ENCODE measurements around the gene ZCWPW1.
"Not testable (repeated sequence)": the region's sequence is repeated elsewhere in the genome, so short reads cannot be mapped to it uniquely, and the experiment has no call there.

The ZCWPW1 gene

DNA sequence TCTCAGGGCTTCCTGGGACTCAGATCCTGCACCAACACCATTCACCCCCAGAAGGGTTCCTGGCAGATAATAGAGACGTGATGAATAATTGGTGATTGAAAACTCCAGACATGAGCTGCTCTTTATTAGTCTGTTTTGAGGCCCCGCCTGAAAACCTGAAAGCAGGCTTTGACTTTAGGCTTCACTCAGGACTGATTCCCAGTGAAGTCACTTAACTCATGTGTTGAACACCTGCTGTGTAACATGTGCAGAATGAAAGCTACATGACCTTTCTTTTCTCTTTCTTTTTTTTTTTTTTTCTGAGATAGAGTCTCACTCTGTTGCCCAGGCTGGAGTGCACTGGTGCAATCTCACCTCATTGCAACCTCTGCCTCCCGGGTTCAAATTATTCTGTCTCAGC is 26.7 kb upstream of the ZCWPW1 start:
- DNase-seq: no peak

GRCh38 chr7:100453854-100454253 is 25.4 kb upstream of the ZCWPW1 start:
- not testable (repeated sequence) for DNase-seq

DNA sequence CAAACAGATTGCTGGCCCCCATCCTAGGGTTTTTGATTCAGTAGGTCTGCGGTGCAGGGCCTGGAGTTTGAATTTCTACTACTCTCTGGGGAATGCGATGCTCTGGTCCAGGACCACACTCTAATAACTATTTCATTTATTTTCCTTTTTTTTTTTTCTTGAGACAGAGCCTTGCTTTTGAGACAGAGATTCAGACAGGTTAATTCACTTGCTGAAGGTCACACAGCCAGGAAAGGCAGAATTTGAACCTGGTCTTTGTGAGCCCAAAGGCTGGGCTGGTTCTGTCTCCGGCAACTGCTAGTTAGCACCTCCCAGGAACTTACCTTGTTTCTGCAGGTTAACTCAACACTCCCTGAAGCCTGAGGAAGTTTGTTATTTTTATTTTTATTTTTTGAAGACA is 24.0 kb upstream of the ZCWPW1 start:
- DNase-seq: no peak

GRCh38 chr7:100449190-100449795 is 20.8 kb upstream of the ZCWPW1 start:
- no peak for DNase-seq

DNA sequence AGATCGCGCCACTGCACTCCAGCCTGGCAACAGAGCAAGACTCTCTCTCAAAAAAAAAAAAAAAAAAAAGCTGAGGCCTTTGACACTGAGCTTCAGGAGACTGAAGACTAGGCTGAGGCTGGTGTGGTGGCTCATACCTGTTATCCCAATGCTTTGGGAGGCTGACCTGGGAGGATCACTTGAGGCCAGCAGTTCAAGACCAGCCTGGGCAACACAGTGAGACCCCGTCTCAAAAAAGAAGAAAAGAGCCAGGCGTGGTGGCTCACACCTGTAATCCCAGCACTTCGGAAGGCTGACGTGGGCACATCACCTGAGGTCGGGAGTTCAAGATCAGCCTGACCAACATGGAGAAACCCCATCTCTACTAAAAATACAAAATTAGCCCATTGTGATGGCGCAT is 18.9 kb upstream of the ZCWPW1 start:
- not testable (repeated sequence) for DNase-seq

GRCh38 chr7:100446040-100446439 is 17.5 kb upstream of the ZCWPW1 start:
- no peak for DNase-seq

DNA sequence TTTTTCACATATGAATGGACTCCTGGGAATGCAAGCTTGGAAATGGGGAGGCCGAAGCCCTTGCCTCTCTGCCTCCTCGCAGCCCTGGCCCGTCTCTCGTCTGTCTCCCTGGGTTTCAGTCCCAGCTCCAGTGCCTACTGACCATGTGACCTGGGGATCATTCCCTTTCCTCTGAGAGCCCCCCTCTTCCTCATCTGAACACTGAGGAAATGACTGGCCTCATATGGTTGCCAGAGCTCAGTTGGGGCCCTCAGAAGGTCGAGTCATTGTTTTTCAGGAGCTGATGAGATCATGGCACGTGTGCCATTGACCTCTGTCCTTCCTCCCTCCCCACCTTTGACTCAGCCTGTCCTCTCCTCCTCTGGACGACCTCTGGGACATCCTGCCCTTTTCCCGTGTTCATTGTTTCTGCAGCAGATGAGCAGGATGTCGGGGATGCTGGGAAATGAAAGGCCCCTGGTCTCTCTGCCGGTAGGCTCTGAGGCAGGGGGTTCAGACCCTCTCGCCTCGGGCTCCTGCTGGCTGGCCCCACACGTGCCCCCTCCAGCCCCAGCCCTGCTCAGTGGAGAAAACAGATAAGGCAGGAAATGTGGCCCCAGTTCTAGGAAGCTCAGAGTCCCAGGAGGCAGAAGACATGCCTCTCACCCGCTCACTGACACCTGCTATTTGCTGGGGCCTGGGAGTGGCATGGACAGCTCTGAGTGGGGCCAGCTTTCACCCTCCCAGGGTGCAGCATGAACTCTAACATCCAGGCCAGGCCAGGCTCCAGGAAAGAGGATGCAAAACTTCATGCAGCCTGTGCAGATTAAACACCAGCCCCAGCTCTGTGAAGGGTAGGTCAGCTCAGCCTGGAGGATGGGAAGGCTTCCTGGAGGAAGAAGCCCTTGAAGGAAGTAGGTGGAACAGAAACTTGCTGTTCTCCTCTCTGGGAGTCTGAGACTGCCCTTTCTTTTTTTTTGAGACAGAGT is 16.1 kb upstream of the ZCWPW1 start:
- no peak for DNase-seq

GRCh38 chr7:100443096-100443840 is 14.8 kb upstream of the ZCWPW1 start:
- no peak for DNase-seq

DNA sequence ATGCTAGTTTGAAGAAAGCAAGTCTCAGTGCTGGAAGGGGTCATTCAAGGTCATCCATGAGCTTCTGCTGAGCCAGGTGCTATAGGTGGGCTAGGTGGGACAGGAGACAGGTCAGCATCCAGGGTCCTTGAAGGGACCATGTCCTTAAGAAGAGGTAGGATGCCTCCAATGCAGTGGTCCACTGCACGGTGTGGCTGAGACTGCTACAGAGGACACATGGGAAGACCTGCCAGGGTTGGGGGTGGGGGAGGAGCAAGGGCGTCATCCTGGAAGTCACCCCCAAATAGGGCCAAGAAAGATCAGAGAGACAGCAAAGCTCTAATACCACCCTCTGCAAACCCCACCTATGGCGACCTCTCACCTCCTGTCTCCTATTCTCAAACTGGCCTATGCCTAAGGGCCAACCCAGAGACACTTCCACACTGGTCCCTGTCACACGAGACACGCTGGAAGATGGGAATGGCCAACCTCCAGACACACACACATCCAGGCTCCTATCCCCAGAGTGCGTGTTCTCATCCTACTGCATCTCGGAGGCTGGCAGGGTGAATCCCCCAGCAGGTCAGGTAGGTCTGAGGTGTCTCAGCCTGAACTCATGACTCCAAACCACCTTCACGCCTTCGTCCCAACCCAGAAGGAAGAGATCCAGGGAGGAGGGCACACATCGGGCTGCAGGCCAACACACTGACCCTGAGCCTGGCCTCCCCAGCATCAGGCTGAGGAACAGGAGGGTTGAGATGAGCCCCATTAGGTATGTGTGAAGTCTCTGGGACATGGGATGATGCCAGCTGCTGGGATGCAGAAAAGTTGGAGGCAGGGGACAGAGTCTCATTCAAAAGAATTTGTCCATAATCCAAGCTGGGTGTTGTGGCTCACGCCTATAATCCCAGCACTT is 13.4 kb upstream of the ZCWPW1 start:
- DNase-seq: no peak

GRCh38 chr7:100439244-100439643 is 10.7 kb upstream of the ZCWPW1 start:
- not testable (repeated sequence) for DNase-seq

DNA sequence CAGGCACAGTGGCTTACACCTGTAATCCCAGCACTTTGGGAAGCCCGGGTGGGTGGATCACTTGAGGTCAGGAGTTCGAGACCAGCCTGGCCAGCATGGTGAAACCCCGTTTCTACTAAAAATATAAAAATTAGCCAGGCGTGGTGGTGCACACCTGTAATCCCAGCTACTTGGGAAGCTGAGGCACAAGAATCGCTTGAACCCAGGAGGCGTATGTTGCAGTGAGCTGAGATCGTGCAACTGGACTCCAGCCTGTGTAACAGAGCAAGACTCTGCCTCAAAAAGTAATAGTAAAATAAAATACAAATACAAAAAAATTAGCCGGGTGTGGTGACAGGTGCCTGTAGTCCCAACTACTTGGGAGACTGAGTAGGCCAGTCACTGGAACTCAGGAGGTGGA is 10.2 kb upstream of the ZCWPW1 start:
- DNase-seq: not testable (repeated sequence)

- no peak for DNase-seq
Measured at GRCh38 chr7:100438172-100438571, 9.7 kb upstream of the ZCWPW1 start.

DNA sequence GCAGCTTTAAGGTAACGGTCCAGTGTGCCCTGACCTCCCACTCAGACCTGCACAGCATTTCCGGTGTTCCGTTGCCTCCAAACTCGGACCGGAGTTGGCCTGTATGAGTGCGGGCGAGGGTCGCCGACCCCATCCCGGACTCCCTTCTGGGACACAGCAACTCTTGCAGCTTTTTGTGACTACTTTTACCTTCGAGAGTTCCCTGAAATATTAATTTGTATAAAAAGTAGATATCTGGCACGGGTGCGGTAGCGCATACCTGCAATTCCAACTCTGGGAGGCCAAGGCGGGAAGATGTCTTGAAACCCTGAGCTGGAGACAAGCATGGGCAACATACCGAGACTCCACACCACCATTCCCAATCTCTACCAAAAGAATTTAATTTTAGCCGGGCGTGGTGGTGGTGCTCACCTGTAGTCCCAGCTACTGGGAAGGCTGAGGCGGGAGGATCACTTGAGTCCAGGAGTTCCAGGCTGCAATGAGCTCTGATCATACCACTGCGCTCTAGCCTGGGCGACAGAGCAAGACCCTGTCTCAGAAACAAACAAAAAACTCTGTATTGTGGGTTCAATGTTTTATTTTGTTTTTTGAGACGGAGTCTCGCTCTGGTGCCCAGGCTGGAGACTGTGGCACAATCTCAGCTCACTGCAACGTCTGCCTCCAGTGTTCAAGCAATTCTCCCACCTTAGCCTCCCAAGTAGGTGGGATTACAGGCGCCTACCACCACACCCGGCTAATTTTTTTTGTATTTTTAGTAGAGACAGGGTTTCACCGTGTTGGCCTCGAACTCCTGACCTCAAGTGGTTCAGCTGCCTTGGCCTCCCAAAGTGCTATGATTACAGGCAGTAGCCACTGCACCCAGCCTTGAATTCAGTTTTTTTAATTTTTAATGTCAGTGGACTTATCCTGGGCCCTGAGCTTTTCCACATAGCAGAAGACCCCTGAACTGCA is 8.9 kb upstream of the ZCWPW1 start:
- DNase-seq: no peak

DNA sequence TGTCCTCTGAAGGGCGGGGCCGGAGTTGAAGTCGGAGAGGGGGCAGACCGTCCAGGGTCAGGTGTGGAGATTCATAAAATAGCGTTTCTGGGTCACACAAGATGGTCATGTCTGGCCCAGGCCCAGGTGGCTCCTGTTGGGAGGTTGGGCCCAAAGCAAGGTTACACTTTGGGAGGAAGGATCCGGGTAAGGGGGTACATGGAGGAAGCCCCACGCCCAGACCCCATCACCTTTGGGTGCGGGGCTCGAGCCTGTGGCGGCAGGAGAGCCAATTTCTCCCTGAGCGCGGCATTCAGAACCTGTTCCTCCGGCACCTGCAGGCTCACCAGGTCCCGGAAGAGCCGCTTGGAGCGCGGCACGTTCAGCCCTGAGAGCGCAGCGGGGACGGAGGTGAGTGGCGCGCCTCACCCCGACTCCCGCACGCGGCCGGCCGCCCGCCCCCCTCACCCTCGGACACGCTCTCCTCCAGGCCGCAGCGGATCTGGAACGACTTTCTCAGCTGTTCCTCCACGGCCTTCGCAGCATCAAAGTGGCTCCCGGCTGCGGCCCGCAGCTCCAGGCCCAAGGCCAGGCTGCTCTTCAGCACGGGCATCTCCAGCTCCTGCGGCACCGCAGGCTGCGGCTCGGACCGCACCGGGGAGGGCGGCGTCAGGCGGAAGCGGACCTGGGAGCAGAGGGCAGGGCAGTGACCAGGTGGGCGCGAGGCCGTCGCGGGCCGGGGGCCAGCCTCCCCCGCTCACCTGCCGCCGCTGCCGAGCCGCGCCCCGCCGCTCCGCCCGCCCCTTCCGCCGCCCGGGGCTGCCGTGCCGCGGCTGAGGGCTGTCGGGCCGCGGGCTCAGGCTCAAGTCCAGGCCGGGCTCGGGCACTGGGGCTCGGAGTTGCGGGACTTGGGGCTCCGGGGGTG is 7.2 kb upstream of the ZCWPW1 start:
- DNase-seq: no peak

DNA sequence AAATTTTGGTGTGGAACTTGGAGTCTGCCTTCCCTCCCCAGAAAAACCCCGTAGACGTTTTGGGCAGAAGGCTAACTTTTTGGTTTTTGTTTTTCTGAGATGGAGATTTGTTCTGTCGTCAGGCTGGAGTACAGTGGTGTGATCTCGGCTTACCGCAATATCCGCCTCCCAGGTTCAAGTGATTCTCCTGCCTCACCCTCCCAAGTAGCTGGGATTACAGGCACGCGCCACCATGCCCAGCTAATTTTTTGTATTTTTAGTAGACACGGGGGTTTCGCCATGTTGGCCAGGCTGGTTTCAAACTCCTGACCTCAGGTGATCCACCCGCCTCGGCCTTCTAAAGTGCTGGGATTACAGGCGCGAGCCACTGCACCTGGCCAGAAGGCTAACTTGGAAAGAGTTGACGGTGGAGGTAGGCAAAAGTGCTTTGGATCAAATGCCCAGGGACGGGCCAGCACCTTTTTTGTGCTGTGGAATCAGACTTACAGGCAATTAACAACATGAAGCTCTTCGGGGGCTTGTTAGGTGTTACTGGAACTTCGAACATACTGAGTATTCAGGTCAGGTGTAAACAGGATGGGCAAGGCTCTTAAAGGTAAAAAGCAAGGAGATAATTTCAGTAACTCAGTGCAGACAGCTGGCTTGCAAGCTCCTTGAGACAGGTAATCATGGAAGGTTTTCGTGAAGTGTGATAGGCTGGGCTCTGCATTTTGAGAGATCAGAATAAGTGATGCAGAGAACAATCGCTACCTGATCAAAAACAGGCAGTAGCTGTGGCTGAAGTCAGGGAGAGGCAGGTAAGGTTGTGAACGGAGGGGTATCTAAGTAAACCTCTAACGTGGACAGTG is 6.0 kb upstream of the ZCWPW1 start:
- no peak for DNase-seq

DNA sequence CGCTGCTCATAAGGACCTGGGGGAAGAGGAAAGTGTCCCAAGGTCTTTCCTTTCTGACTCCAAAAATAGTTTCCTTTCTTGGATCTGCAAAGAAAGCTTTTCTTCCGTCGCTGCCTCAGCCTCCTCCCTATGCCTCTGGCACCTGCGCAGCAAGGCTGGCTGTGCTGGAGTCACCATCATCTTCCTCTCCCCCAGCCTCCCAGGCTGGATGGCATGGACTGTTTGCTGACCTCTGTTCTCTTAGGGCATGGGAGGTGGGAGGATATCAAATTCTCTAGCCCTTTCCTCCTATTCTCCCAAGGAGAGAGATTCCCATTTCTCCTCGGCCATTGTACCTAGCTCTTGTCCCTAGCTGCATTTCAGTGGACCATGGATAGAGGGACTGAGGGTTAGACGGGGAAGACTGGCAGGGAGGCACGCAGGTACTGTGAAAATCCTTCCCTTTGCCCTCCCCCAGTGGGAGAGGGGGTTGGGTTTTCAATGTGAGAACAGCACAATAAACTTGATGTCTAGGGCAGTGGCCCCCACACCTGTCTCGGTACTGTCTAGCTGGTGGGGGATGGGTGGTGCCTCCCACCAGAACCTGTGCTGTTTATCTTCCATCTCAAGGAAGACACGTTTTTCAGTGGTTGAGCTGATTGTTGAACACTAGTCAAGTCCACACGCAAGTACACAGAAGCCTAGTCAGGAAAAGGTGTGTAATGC is 5.2 kb upstream of the ZCWPW1 start:
- DNase-seq: no peak

DNA sequence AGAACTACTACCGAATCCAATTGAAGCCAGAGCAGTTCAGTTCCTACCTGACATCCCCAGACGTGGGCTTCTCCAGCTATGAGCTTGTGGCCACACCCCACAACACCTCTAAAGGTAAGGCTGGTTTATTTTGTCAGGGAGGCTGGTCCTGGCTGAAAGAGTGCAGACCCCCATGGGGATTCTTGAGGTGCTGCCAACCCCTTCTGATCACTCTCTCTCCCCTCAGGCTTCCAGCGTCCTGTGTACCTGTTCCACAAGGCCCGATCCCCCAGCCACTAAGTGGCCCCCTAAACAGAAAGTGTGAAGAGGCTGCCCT is 4.7 kb upstream of the ZCWPW1 start:
- no peak for DNase-seq

GRCh38 chr7:100432621-100433275 is 4.2 kb upstream of the ZCWPW1 start:
- DNase-seq: no peak

Data from NCI-H2029 treated with DMSO at 0.1 percent for 48 hours (cell line).